Measurements from ENCODE around the gene IGF2R. TPM values are rescaled to one million over a fixed set of nuclear protein-coding genes. Genes with fewer than 3 reads are reported as not detected.
A peak's percentile ranks its signal among the peaks of the same experiment; 100 is the strongest.

The IGF2R gene
- total RNA-seq, 1 experiment from 2014 or later = 160 TPM

DNA sequence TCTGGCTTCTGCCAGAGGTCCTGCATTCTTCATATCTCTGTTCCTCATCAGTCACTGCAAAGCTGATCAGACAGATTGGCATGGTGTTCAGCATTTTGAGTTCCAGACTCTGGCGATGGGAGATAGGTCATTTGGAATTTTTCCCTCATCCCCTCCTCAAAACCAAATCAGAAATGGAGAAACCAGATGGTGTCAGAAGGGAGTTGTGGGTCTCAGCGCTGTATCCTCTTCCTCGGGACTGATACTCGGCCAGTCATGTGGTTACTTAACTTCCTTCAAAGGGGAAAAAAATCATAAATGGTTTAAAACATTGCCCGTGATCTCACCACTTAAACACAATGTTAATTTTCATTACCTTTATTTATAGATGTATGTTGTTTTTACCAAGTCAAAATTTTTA is 75.8 kb downstream of the IGF2R start:
- DNase-seq (ENCODE audit: unreplicated experiment) = no peak
- CTCF ChIA-PET = interaction anchor here (0.8 kb wide), 1 partner anchor 102 kb away, joined by 3 read pairs; no protein-coding TSS in a partner anchor
- no peaks in the 10 kb centered on the region for H3K27me3 Mint-ChIP-seq (ENCODE audit: insufficient read depth, unreplicated experiment)
- H3K9me3 Mint-ChIP-seq (ENCODE audit: unreplicated experiment) = no peaks in the 10 kb centered on the region
- TF ChIP-seq, protein P1, sequence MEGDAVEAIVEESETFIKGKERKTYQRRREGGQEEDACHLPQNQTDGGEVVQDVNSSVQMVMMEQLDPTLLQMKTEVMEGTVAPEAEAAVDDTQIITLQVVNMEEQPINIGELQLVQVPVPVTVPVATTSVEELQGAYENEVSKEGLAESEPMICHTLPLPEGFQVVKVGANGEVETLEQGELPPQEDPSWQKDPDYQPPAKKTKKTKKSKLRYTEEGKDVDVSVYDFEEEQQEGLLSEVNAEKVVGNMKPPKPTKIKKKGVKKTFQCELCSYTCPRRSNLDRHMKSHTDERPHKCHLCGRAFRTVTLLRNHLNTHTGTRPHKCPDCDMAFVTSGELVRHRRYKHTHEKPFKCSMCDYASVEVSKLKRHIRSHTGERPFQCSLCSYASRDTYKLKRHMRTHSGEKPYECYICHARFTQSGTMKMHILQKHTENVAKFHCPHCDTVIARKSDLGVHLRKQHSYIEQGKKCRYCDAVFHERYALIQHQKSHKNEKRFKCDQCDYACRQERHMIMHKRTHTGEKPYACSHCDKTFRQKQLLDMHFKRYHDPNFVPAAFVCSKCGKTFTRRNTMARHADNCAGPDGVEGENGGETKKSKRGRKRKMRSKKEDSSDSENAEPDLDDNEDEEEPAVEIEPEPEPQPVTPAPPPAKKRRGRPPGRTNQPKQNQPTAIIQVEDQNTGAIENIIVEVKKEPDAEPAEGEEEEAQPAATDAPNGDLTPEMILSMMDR (IDR thresholded peaks at IDR 0.05; ENCODE audit: unreplicated experiment) = no peak
- H3K4me3 Mint-ChIP-seq (ENCODE audit: unreplicated experiment) = peak overlapping the region; percentile 77
- peaks cover 63% of the 10 kb centered on the region for H3K36me3 Mint-ChIP-seq (ENCODE audit: insufficient read depth, unreplicated experiment)
- peaks cover 38% of the 10 kb centered on the region for H3K4me1 Mint-ChIP-seq (ENCODE audit: insufficient read depth, unreplicated experiment)
- no TSS peak for BruUV-seq (replicated peaks)
- POLR2A ChIA-PET = interaction anchor here (0.9 to 5.2 kb wide), 4 partner anchors 14 to 318 kb away, joined by 3 to 92 read pairs (median 14); partner anchors contain the start of genes IGF2R, MRPL18, TCP1 and WTAP
- peak overlapping the region; percentile 66 for H3K27ac Mint-ChIP-seq (ENCODE audit: low read depth, unreplicated experiment)
- intact Hi-C loops (cut with micrococcal nuclease) = loop anchor here (5.0 kb wide), 1 partner anchor 257 kb away; the partner anchor contains the start of gene TCP1

DNA sequence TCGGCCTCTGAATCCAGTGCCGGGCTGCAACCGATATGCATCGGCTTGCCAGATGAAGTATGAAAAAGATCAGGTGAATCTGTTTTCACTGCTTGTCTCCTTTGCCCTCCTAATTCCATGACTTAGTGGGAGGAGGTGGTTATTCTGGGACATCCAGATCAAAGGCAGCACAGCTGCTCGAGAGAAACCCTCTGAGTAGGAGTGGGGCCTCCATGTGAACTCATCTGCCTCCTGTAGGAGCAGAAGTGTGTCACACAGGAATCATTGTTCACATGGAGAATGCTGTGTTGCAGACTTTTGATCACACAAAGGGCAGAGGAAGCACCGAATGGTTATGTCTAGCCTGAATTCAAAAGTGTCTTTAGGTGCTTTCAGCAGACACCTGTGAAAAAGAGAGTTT is 79.6 kb downstream of the IGF2R start:
- ChIA-PET CTCF (interaction anchor here (0.6 to 1.3 kb wide), 4 partner anchors 8 to 185 kb away, joined by 3 to 5 read pairs (median 4); no protein-coding TSS in a partner anchor), POLR2A (interaction anchor here (0.6 kb wide), 1 partner anchor 314 kb away, joined by 4 read pairs; no protein-coding TSS in a partner anchor)
- Mint-ChIP-seq H3K4me3 (ENCODE audit: unreplicated experiment) (no peak overlapping the region), H3K9me3 (ENCODE audit: unreplicated experiment) (no peaks in the 10 kb centered on the region), H3K4me1 (ENCODE audit: insufficient read depth, unreplicated experiment) (peaks cover 12% of the 10 kb centered on the region), H3K27ac (ENCODE audit: low read depth, unreplicated experiment) (peak overlapping the region; percentile 39), H3K36me3 (ENCODE audit: insufficient read depth, unreplicated experiment) (peaks cover 90% of the 10 kb centered on the region), H3K27me3 (ENCODE audit: insufficient read depth, unreplicated experiment) (no peaks in the 10 kb centered on the region)
- no peak for DNase-seq (ENCODE audit: unreplicated experiment)
- intact Hi-C loops (cut with micrococcal nuclease) = no loop called here
- TF ChIP-seq, protein P1 (IDR thresholded peaks at IDR 0.05; ENCODE audit: unreplicated experiment) = no peak
- no TSS peak for BruUV-seq (replicated peaks)

DNA sequence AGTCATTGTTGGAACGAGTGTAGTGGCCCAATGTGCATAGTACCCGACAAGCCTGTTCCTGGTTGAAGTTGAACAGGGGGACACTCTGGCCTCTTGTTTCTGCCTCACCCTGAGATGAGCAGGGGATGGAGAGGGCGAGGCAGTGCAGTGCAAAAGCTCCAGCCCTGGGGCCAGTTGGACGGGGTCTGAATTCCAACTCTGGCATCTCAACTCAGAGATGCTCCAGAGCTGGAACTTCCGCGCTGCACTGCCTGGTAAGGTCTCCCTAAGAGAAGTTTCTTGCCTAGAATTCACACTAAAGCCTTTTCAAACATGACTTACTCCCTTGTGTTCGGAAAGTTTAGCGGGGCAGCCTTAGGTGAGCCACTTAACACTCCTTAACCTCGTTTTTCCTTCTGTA is 80.5 kb downstream of the IGF2R start:
- H3K4me1 Mint-ChIP-seq (ENCODE audit: insufficient read depth, unreplicated experiment) = peaks cover 8% of the 10 kb centered on the region
- H3K27me3 Mint-ChIP-seq (ENCODE audit: insufficient read depth, unreplicated experiment) = no peaks in the 10 kb centered on the region
- CTCF ChIA-PET = interaction anchor here (0.9 kb wide), 1 partner anchor 75 kb away, joined by 4 read pairs; no protein-coding TSS in a partner anchor
- intact Hi-C loops (cut with micrococcal nuclease) = no loop called here
- TF ChIP-seq, protein P1 (IDR thresholded peaks at IDR 0.05; ENCODE audit: unreplicated experiment) = no peak
- H3K4me3 Mint-ChIP-seq (ENCODE audit: unreplicated experiment) = no peak overlapping the region
- H3K36me3 Mint-ChIP-seq (ENCODE audit: insufficient read depth, unreplicated experiment) = peaks cover 92% of the 10 kb centered on the region
- H3K9me3 Mint-ChIP-seq (ENCODE audit: unreplicated experiment) = no peaks in the 10 kb centered on the region
- H3K27ac Mint-ChIP-seq (ENCODE audit: low read depth, unreplicated experiment) = no peak overlapping the region
- no peak for DNase-seq (ENCODE audit: unreplicated experiment)
- no TSS peak for BruUV-seq (replicated peaks)
- POLR2A ChIA-PET = no interaction called here

DNA sequence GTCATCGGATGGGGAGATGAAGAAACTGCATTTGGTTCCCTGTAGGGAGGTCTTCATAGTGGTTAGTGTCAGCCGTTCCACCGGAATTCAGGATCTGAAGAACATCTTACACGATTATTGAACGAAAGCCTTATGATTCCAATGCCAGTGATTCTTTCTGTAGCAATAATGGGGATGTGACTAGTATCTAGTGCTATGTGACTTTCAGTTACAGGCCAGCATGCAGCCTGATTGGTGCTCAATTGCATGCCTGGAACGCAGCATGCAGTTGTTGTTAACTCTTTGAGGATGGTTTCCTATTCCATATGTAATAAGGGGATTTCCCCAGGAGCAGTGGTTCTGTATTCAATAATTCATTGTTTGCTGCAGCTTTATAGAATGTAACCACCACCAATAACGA is 81.1 kb downstream of the IGF2R start:
- Mint-ChIP-seq H3K4me1 (ENCODE audit: insufficient read depth, unreplicated experiment) (peaks cover 6% of the 10 kb centered on the region), H3K4me3 (ENCODE audit: unreplicated experiment) (no peak overlapping the region), H3K36me3 (ENCODE audit: insufficient read depth, unreplicated experiment) (peaks cover 91% of the 10 kb centered on the region), H3K27me3 (ENCODE audit: insufficient read depth, unreplicated experiment) (no peaks in the 10 kb centered on the region), H3K9me3 (ENCODE audit: unreplicated experiment) (no peaks in the 10 kb centered on the region), H3K27ac (ENCODE audit: low read depth, unreplicated experiment) (no peak overlapping the region)
- BruUV-seq (replicated peaks) = no TSS peak
- DNase-seq (ENCODE audit: unreplicated experiment) = no peak
- ChIA-PET CTCF (no interaction called here), POLR2A (no interaction called here)
- intact Hi-C loops (cut with micrococcal nuclease) = no loop called here
- TF ChIP-seq, protein P1 (IDR thresholded peaks at IDR 0.05; ENCODE audit: unreplicated experiment) = no peak
